CD4-positive, alpha-beta T cell (primary cell): ENCODE results near the gene CPM. TPM values are rescaled to one million over a fixed set of nuclear protein-coding genes. Genes with fewer than 3 reads are reported as not detected.

Experiments
- ATAC-seq: fragments of 200-7000 bp; cut with Tn5 transposase; one replicate; pipeline ENCODE4 v1.10.0; 2022; ENCODE audit warnings: mild to moderate bottlenecking; ENCODE audit not compliant: poor library complexity
- CTCF ChIA-PET: fragments of 350-600 bp; sonication (Branson Sonifier 250); formaldehyde crosslinking; loops from one replicate; lab custom pipeline; 2021; ENCODE audit warnings: antibody characterized with exemption, inconsistent platforms; lab: Charles Lee
- POLR2A ChIA-PET: fragments of 350-600 bp; sonication (Branson Sonifier 250); formaldehyde crosslinking; loops from one replicate; lab custom pipeline; 2021; ENCODE audit warnings: antibody characterized with exemption, inconsistent platforms; lab: Charles Lee
- DNase-seq, 14 experiments: peaks; one replicate each; pipeline ENCODE4 v3.0.0-alpha.2; 2013 to 2020; ENCODE audit warnings: mixed read lengths in 2 of 14
- H3K27ac ChIP-seq, 2 donors: one replicate each; pipeline versions ENCODE4 v1.5.1 to v1.7.0; 2013; ENCODE audit warnings: low read length in 2 of 2, low read depth in 1 of 2, mild to moderate bottlenecking in 1 of 2
- H3K27me3 ChIP-seq, 2 experiments: 1 replicate in 1 of 2; 2 replicates in 1 of 2; pipeline versions ENCODE4 v1.6.1 to v1.7.0; 2013; ENCODE audit warnings: low read length in 2 of 2, control low read depth in 1 of 2, mild to moderate bottlenecking in 1 of 2, moderate library complexity in 1 of 2; ENCODE audit not compliant: insufficient read depth in 2 of 2, control insufficient read depth in 1 of 2
- H3K36me3 ChIP-seq: one replicate; pipeline ENCODE4 v1.6.1; 2013; ENCODE audit warnings: low read length, control low read depth; ENCODE audit not compliant: insufficient read depth
- H3K4me1 ChIP-seq: one replicate; pipeline ENCODE4 v1.6.1; 2013; ENCODE audit warnings: low read length, control low read depth; ENCODE audit not compliant: insufficient read depth
- H3K4me3 ChIP-seq: one replicate; pipeline ENCODE4 v1.5.1; 2013; ENCODE audit warnings: mild to moderate bottlenecking, low read length, moderate library complexity
- H3K9me3 ChIP-seq, 2 experiments: 1 replicate in 1 of 2; 2 replicates in 1 of 2; pipeline versions ENCODE4 v1.6.1 to v1.7.0; 2013; ENCODE audit warnings: low read length in 2 of 2, mild to moderate bottlenecking in 2 of 2, control low read depth in 1 of 2, moderate library complexity in 1 of 2; ENCODE audit not compliant: control insufficient read depth in 1 of 2, insufficient read depth in 1 of 2
- H3K27ac Mint-ChIP-seq: one replicate; pipeline ENCODE4 v1.8.0; 2020; ENCODE audit warnings: mixed read lengths
- H3K27me3 Mint-ChIP-seq: one replicate; pipeline ENCODE4 v1.8.0; 2021; ENCODE audit warnings: mixed read lengths
- H3K36me3 Mint-ChIP-seq: one replicate; pipeline ENCODE4 v1.8.0; 2021; ENCODE audit warnings: low read depth, mixed read lengths
- H3K4me1 Mint-ChIP-seq: one replicate; pipeline ENCODE4 v1.8.0; 2021; ENCODE audit warnings: low read depth, mixed read lengths
- H3K4me3 Mint-ChIP-seq: one replicate; pipeline ENCODE4 v1.8.0; 2020; ENCODE audit warnings: mild to moderate bottlenecking, mixed read lengths
- H3K9me3 Mint-ChIP-seq: one replicate; pipeline ENCODE4 v1.8.0; 2020; ENCODE audit warnings: mixed read lengths
- CTCF ChIP-seq: fragments of 200-600 bp; IDR thresholded peaks from one replicate; pipeline ENCODE4 v1.8.0; 2022; ENCODE audit warnings: antibody characterized with exemption, mild to moderate bottlenecking
- intact Hi-C, 2 experiments: fragments of 100-400 bp; cut with DNase I in 1 of 2; cut with micrococcal nuclease in 1 of 2; formaldehyde crosslinking; loops; one replicate each; pipeline versions ENCODE4 v1.15.1 to v1.9.0; 2023 to 2025; cut with DNase I, micrococcal nuclease
- total RNA-seq, 174 experiments: library from RNA in 2 of 174; stranded (reverse) in 2 of 174; gene quantifications; one replicate each; pipeline ENCODE4 v1.2.3 and lab custom pipeline; 2021 to 2026

CPM gene
- total RNA-seq, 2 experiments from 2014 or later, result 1.9 to 2.2 TPM

- H3K27ac Mint-ChIP-seq, result no peak overlapping the region
- ATAC-seq (no peak), DNase-seq (no peak)
- no peaks in the 10 kb centered on the region for H3K4me1 Mint-ChIP-seq
- Histone ChIP-seq H3K27me3 (no peaks in the 10 kb centered on the region), H3K9me3 (no peaks in the 10 kb centered on the region), H3K36me3 (no peaks in the 10 kb centered on the region), H3K4me1 (no peaks in the 10 kb centered on the region), H3K27ac (no peak overlapping the region), H3K4me3 (no peak overlapping the region)
- POLR2A ChIA-PET, result no interaction called here
- CTCF ChIA-PET, result no interaction called here
- H3K4me3 Mint-ChIP-seq, result no peak overlapping the region
- no peak for TF ChIP-seq CTCF
- intact Hi-C loops, result no loop called here
- H3K36me3 Mint-ChIP-seq, result no peaks in the 10 kb centered on the region
- H3K9me3 Mint-ChIP-seq, result no peaks in the 10 kb centered on the region
- H3K27me3 Mint-ChIP-seq, result no peaks in the 10 kb centered on the region
These were observed 77.9 kb downstream of the CPM start for GRCh38 chr12:68855111-68855510.

GRCh38 chr12:68854554-68854953 is 78.4 kb downstream of the CPM start:
- no peak overlapping the region for H3K4me3 ChIP-seq
- CTCF ChIA-PET, result no interaction called here
- no peaks in the 10 kb centered on the region for H3K4me1 ChIP-seq
- H3K4me1 Mint-ChIP-seq, result no peaks in the 10 kb centered on the region
- no peak overlapping the region for H3K4me3 Mint-ChIP-seq
- intact Hi-C loops, result no loop called here
- H3K27me3 Mint-ChIP-seq, result no peaks in the 10 kb centered on the region
- H3K36me3 ChIP-seq, result no peaks in the 10 kb centered on the region
- H3K9me3 ChIP-seq, result no peaks in the 10 kb centered on the region
- H3K27me3 ChIP-seq, result no peaks in the 10 kb centered on the region
- no peak for TF ChIP-seq CTCF
- no peaks in the 10 kb centered on the region for H3K9me3 Mint-ChIP-seq
- no peaks in the 10 kb centered on the region for H3K36me3 Mint-ChIP-seq
- H3K27ac Mint-ChIP-seq, result no peak overlapping the region
- H3K27ac ChIP-seq, result no peak overlapping the region
- POLR2A ChIA-PET, result no interaction called here
- ATAC-seq (no peak), DNase-seq (no peak)

- Mint-ChIP-seq H3K4me3 (no peak overlapping the region), H3K9me3 (no peaks in the 10 kb centered on the region), H3K27me3 (no peaks in the 10 kb centered on the region), H3K36me3 (no peaks in the 10 kb centered on the region), H3K4me1 (no peaks in the 10 kb centered on the region), H3K27ac (no peak overlapping the region)
- H3K9me3 ChIP-seq, result no peaks in the 10 kb centered on the region
- H3K36me3 ChIP-seq, result no peaks in the 10 kb centered on the region
- CTCF ChIA-PET, result no interaction called here
- H3K4me1 ChIP-seq, result no peaks in the 10 kb centered on the region
- H3K27me3 ChIP-seq, result no peaks in the 10 kb centered on the region
- intact Hi-C loops, result no loop called here
- H3K27ac ChIP-seq, result no peak overlapping the region
- no peak for TF ChIP-seq CTCF
- ATAC-seq (no peak), DNase-seq (no peak)
- POLR2A ChIA-PET, result no interaction called here
- no peak overlapping the region for H3K4me3 ChIP-seq
These were observed 78.9 kb downstream of the CPM start for GRCh38 chr12:68854078-68854468.
